Limb (tissue), 2 donors: ENCODE data around the gene SCARB1.

Source experiments
- DNase-seq, 2 donors: peaks; one replicate each; pipeline ENCODE4 v3.0.0-alpha.2; 2016; ENCODE audit errors: extremely low spot score in 2 of 2

Gene SCARB1

GRCh38 chr12:124822218-124822617 lies 41.4 kb downstream of the SCARB1 start:
- DNase-seq = no peak

- DNase-seq = no peak
These were observed 42.1 kb downstream of the SCARB1 start for GRCh38 chr12:124821252-124822200.

- no peak for DNase-seq
These were observed 43.5 kb downstream of the SCARB1 start for GRCh38 chr12:124820199-124820598.

GRCh38 chr12:124819525-124819924 lies 44.1 kb downstream of the SCARB1 start:
- no peak for DNase-seq

- DNase-seq = no peak
These were observed 44.6 kb downstream of the SCARB1 start for GRCh38 chr12:124819080-124819479.

GRCh38 chr12:124817076-124818000 lies 46.3 kb downstream of the SCARB1 start:
- DNase-seq = no peak

- no peak for DNase-seq
These were observed 47.3 kb downstream of the SCARB1 start for GRCh38 chr12:124816295-124816854.

GRCh38 chr12:124814741-124815613 lies 48.7 kb downstream of the SCARB1 start:
- DNase-seq = no peak

- no peak for DNase-seq
These were observed 49.9 kb downstream of the SCARB1 start for GRCh38 chr12:124813782-124814181.

- DNase-seq = no peak
These were observed 50.7 kb downstream of the SCARB1 start for GRCh38 chr12:124812979-124813378.

- DNase-seq = no peak
These were observed 51.3 kb downstream of the SCARB1 start for GRCh38 chr12:124812356-124812755.

GRCh38 chr12:124811633-124812032 lies 52.0 kb downstream of the SCARB1 start:
- no peak for DNase-seq

- DNase-seq = no peak
These were observed 53.8 kb downstream of the SCARB1 start for GRCh38 chr12:124809878-124810277.

- no peak for DNase-seq
These were observed 54.3 kb downstream of the SCARB1 start for GRCh38 chr12:124809391-124809790.

GRCh38 chr12:124808272-124808671 lies 55.4 kb downstream of the SCARB1 start:
- DNase-seq = no peak

GRCh38 chr12:124805876-124806668 lies 57.6 kb downstream of the SCARB1 start:
- no peak for DNase-seq

GRCh38 chr12:124805050-124805449 lies 58.6 kb downstream of the SCARB1 start:
- DNase-seq = no peak

GRCh38 chr12:124804011-124804621 lies 59.5 kb downstream of the SCARB1 start:
- DNase-seq = peak; percentile 44 to 51

- no peak for DNase-seq
These were observed 61.3 kb downstream of the SCARB1 start for GRCh38 chr12:124802361-124802760.

- DNase-seq = no peak
These were observed 63.2 kb downstream of the SCARB1 start for GRCh38 chr12:124800506-124800905.
